HepG2 (cell line): ENCODE results near the gene C22orf15. TPM values are rescaled to one million over a fixed set of nuclear protein-coding genes. Genes with fewer than 3 reads are reported as not detected.

ENCODE experiments used
- AGO2 ChIP-seq: fragments of 200-400 bp; formaldehyde crosslinking; optimal IDR thresholded peaks from 2 replicates; pipeline ENCODE3; 2017; ENCODE audit warnings: mild to moderate bottlenecking, low read depth, low read length, moderate library complexity
- ATF1 ChIP-seq: IDR thresholded peaks from 2 replicates; pipeline ENCODE4 v1.6.1; 2016; ENCODE audit warnings: mild to moderate bottlenecking, control low read depth
- ATRX ChIP-seq: sonication (generic); formaldehyde crosslinking; IDR thresholded peaks from 2 replicates; pipeline ENCODE4 v1.4.0; 2020; ENCODE audit warnings: missing genetic modification reagents, borderline replicate concordance
- FOXJ3 ChIP-seq: sonication (generic); formaldehyde crosslinking; IDR thresholded peaks from 2 replicates; pipeline ENCODE4 v1.4.0; 2020; ENCODE audit warnings: missing genetic modification reagents, mild to moderate bottlenecking, borderline replicate concordance
- HOXA3 ChIP-seq: sonication (generic); formaldehyde crosslinking; IDR thresholded peaks from 2 replicates; pipeline ENCODE4 v1.5.0; 2020; ENCODE audit warnings: missing genetic modification reagents
- HOXD1 ChIP-seq: sonication (generic); formaldehyde crosslinking; IDR thresholded peaks from 2 replicates; pipeline ENCODE4 v1.5.0; 2020; ENCODE audit warnings: missing genetic modification reagents
- MBD4 ChIP-seq: IDR thresholded peaks from 2 replicates; pipeline ENCODE4 v1.6.1; 2012; ENCODE audit warnings: low read length, inconsistent platforms, borderline replicate concordance
- MBNL3 ChIP-seq: fragments of 250-450 bp; sonication (Bioruptor Pico); conservative IDR thresholded peaks from 2 replicates; pipeline ENCODE4 v1.8.0; 2022; ENCODE audit warnings: mild to moderate bottlenecking, inconsistent platforms
- MXI1 ChIP-seq: IDR thresholded peaks from 3 replicates; pipeline ENCODE4 v1.6.1; 2012; ENCODE audit warnings: low read depth, low read length, inconsistent platforms, borderline replicate concordance
- NFATC3 ChIP-seq: sonication (generic); formaldehyde crosslinking; IDR thresholded peaks from 2 replicates; pipeline ENCODE4 v1.5.1; 2020; ENCODE audit warnings: mild to moderate bottlenecking, missing genetic modification reagents
- PPARG ChIP-seq: conservative IDR thresholded peaks from 2 replicates; pipeline ENCODE4 v1.6.1; 2016; ENCODE audit warnings: missing biosample characterization, missing genetic modification reagents
- SMC3 ChIP-seq: IDR thresholded peaks from 2 replicates; pipeline ENCODE4 v1.6.1; 2011; ENCODE audit warnings: low read length, improper control_type of control experiment
- SRSF4 ChIP-seq: fragments of 200-400 bp; formaldehyde crosslinking; IDR thresholded peaks from one replicate; pipeline ENCODE4 v1.6.1; 2018; ENCODE audit warnings: mild to moderate bottlenecking, low read depth, low read length, moderate library complexity; ENCODE audit not compliant: poor library complexity, severe bottlenecking
- TCF7L2 ChIP-seq: IDR thresholded peaks from 2 replicates; pipeline ENCODE4 v1.6.1; 2011; ENCODE audit warnings: mild to moderate bottlenecking, low read depth, low read length, moderate library complexity
- ZNF101 ChIP-seq: sonication (generic); formaldehyde crosslinking; IDR thresholded peaks from 2 replicates; pipeline ENCODE4 v1.4.0; 2020; ENCODE audit warnings: mild to moderate bottlenecking, low read depth, missing genetic modification reagents, borderline replicate concordance
- ZNF543 ChIP-seq: sonication (generic); formaldehyde crosslinking; IDR thresholded peaks from 2 replicates; pipeline ENCODE4 v1.4.0; 2020; ENCODE audit warnings: mild to moderate bottlenecking, missing genetic modification reagents
- ZNF577 ChIP-seq: sonication (generic); formaldehyde crosslinking; IDR thresholded peaks from 2 replicates; pipeline ENCODE4 v1.4.0; 2020; ENCODE audit warnings: mild to moderate bottlenecking, low read depth, missing genetic modification reagents, borderline replicate concordance
- ZNF75D ChIP-seq: sonication (generic); formaldehyde crosslinking; IDR thresholded peaks from 2 replicates; pipeline ENCODE4 v1.8.1; 2023; ENCODE audit warnings: missing genetic modification reagents, mild to moderate bottlenecking, borderline replicate concordance
- polyA plus RNA-seq, 8 experiments: library from polyadenylated mRNA; depleted of rRNA in 3 of 8; stranded (reverse) in 7 of 8; unstranded in 1 of 8; fragments of >200 nt; fragmentation: Illumina TruSeq in 4 of 8; extraction: Trizol in 4 of 8; gene quantifications; 2 replicates each; pipeline versions ENCODE4 v1.2.1 to v1.2.3, GENCODE V29; 2011 to 2016; ENCODE audit warnings: low read depth in 4 of 8, missing spikeins in 1 of 8, mixed read lengths in 1 of 8; ENCODE audit not compliant: insufficient read depth in 1 of 8
- total RNA-seq, 5 experiments: library from RNA; depleted of rRNA; stranded (reverse); fragments of >200 nt; fragmentation: Illumina TruSeq; extraction: Trizol; gene quantifications; 2 replicates each; pipeline ENCODE4 v1.2.3, GENCODE V29; 2016; ENCODE audit warnings: low read depth in 1 of 5
- TF ChIP-seq, protein P1 (sequence below): sonication (generic); formaldehyde crosslinking; IDR thresholded peaks from 2 replicates; pipeline ENCODE4 v1.5.0; 2020; ENCODE audit warnings: mild to moderate bottlenecking, missing genetic modification reagents, borderline replicate concordance
- TF ChIP-seq, protein P2 (sequence below): sonication (generic); formaldehyde crosslinking; IDR thresholded peaks from 2 replicates; pipeline ENCODE4 v1.8.0; 2022; ENCODE audit warnings: missing genetic modification reagents, mild to moderate bottlenecking, borderline replicate concordance
- TF ChIP-seq, protein P3 (sequence below): sonication (generic); formaldehyde crosslinking; conservative IDR thresholded peaks from 2 replicates; pipeline ENCODE4 v1.4.0; 2020; ENCODE audit warnings: missing genetic modification reagents
- TF ChIP-seq, protein P4 (sequence below): sonication (generic); formaldehyde crosslinking; IDR thresholded peaks from 2 replicates; pipeline ENCODE4 v1.5.0; 2020; ENCODE audit warnings: mild to moderate bottlenecking, missing genetic modification reagents

Gene C22orf15
- total and polyA plus RNA-seq, 2 of the 13 experiments (the other 11 are each of a cell fraction or from before 2014, with no cell fraction given), result not detected

DNA sequence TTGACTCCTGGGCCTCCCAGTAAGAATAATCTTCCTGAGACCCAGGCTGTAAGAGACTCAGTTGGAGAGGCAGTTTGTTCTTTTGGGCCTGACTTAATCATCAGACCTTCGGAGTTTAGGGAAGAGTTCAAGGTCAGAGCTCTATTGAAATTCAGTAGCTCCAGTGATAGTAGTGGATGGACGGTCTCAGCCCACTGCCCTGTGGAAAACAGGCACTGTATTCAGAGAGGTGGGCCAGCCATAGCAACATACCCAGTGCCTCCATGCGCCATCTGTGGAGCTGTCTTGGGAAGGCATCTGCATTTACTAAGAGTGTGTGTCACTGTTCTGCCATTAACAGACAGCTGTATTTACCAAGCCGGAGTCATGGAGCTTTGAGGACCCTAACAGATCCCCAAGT, 26.8 kb downstream of the C22orf15 start (continued):
- TF ChIP-seq, protein P1, sequence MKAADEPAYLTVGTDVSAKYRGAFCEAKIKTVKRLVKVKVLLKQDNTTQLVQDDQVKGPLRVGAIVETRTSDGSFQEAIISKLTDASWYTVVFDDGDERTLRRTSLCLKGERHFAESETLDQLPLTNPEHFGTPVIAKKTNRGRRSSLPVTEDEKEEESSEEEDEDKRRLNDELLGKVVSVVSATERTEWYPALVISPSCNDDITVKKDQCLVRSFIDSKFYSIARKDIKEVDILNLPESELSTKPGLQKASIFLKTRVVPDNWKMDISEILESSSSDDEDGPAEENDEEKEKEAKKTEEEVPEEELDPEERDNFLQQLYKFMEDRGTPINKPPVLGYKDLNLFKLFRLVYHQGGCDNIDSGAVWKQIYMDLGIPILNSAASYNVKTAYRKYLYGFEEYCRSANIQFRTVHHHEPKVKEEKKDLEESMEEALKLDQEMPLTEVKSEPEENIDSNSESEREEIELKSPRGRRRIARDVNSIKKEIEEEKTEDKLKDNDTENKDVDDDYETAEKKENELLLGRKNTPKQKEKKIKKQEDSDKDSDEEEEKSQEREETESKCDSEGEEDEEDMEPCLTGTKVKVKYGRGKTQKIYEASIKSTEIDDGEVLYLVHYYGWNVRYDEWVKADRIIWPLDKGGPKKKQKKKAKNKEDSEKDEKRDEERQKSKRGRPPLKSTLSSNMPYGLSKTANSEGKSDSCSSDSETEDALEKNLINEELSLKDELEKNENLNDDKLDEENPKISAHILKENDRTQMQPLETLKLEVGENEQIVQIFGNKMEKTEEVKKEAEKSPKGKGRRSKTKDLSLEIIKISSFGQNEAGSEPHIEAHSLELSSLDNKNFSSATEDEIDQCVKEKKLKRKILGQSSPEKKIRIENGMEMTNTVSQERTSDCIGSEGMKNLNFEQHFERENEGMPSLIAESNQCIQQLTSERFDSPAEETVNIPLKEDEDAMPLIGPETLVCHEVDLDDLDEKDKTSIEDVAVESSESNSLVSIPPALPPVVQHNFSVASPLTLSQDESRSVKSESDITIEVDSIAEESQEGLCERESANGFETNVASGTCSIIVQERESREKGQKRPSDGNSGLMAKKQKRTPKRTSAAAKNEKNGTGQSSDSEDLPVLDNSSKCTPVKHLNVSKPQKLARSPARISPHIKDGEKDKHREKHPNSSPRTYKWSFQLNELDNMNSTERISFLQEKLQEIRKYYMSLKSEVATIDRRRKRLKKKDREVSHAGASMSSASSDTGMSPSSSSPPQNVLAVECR, result peak; percentile 36; the same call in 1 of the 2 replicates
- peak; percentile 39; the same call in 1 of the 3 replicates for TF ChIP-seq MXI1
- no peak for TF ChIP-seq ZNF75D (CRISPR knock-in tag)
- TF ChIP-seq TCF7L2, result no peak
- no peak for TF ChIP-seq HOXD1 (CRISPR knock-in tag)
- TF ChIP-seq AGO2, result no peak
- TF ChIP-seq FOXJ3 (CRISPR knock-in tag), result 0 out of 2 replicates have a peak, but pooled peaks have one; percentile 16
- no peak for TF ChIP-seq MBNL3 (CRISPR knock-in tag)
- no peak for TF ChIP-seq ZNF543 (CRISPR knock-in tag)
- TF ChIP-seq SRSF4, result no peak
- TF ChIP-seq NFATC3 (CRISPR knock-in tag), result no peak
- peak; percentile 67 for TF ChIP-seq PPARG
- no peak for TF ChIP-seq ZNF101 (CRISPR knock-in tag)
- no peak for TF ChIP-seq ZNF577 (CRISPR knock-in tag)
- TF ChIP-seq MBD4, result no peak
- TF ChIP-seq, protein P2, sequence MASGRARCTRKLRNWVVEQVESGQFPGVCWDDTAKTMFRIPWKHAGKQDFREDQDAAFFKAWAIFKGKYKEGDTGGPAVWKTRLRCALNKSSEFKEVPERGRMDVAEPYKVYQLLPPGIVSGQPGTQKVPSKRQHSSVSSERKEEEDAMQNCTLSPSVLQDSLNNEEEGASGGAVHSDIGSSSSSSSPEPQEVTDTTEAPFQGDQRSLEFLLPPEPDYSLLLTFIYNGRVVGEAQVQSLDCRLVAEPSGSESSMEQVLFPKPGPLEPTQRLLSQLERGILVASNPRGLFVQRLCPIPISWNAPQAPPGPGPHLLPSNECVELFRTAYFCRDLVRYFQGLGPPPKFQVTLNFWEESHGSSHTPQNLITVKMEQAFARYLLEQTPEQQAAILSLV (CRISPR knock-in tag), result no peak; the same call in 1 of the 2 replicates
- TF ChIP-seq, protein P3, sequence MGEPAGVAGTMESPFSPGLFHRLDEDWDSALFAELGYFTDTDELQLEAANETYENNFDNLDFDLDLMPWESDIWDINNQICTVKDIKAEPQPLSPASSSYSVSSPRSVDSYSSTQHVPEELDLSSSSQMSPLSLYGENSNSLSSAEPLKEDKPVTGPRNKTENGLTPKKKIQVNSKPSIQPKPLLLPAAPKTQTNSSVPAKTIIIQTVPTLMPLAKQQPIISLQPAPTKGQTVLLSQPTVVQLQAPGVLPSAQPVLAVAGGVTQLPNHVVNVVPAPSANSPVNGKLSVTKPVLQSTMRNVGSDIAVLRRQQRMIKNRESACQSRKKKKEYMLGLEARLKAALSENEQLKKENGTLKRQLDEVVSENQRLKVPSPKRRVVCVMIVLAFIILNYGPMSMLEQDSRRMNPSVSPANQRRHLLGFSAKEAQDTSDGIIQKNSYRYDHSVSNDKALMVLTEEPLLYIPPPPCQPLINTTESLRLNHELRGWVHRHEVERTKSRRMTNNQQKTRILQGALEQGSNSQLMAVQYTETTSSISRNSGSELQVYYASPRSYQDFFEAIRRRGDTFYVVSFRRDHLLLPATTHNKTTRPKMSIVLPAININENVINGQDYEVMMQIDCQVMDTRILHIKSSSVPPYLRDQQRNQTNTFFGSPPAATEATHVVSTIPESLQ (CRISPR knock-in tag), result no peak
- no peak for TF ChIP-seq ATF1 (CRISPR knock-in tag)
- TF ChIP-seq, protein P4, sequence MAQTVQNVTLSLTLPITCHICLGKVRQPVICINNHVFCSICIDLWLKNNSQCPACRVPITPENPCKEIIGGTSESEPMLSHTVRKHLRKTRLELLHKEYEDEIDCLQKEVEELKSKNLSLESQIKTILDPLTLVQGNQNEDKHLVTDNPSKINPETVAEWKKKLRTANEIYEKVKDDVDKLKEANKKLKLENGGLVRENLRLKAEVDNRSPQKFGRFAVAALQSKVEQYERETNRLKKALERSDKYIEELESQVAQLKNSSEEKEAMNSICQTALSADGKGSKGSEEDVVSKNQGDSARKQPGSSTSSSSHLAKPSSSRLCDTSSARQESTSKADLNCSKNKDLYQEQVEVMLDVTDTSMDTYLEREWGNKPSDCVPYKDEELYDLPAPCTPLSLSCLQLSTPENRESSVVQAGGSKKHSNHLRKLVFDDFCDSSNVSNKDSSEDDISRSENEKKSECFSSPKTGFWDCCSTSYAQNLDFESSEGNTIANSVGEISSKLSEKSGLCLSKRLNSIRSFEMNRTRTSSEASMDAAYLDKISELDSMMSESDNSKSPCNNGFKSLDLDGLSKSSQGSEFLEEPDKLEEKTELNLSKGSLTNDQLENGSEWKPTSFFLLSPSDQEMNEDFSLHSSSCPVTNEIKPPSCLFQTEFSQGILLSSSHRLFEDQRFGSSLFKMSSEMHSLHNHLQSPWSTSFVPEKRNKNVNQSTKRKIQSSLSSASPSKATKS (CRISPR knock-in tag), result no peak
- TF ChIP-seq SMC3, result peak; percentile 92
- no peak for TF ChIP-seq ATRX (CRISPR knock-in tag)
- TF ChIP-seq HOXA3 (CRISPR knock-in tag), result 0 out of 2 replicates have a peak, but pooled peaks have one; percentile 30
